NCI-H146 (cell line): Measurements from ENCODE around the gene CCDC146.
A peak's percentile ranks its signal among the peaks of the same experiment; 100 is the strongest.
"Not testable (repeated sequence)": the region's sequence is repeated elsewhere in the genome, so short reads cannot be mapped to it uniquely, and the experiment has no call there.

Source experiments
- DNase-seq: peaks from one replicate; lab custom pipeline; 2025; lab: John Stamatoyannopoulos, UW

The CCDC146 gene

GRCh38 chr7:77247206-77247850 lies 124.9 kb downstream of the CCDC146 start:
- peak; percentile 70 for DNase-seq

- DNase-seq = no peak
Observed at GRCh38 chr7:77248154-77248553, 125.7 kb downstream of the CCDC146 start.

- no peak for DNase-seq
Observed at GRCh38 chr7:77252506-77252905, 130.1 kb downstream of the CCDC146 start.

- DNase-seq = no peak
Observed at GRCh38 chr7:77253151-77253550, 130.7 kb downstream of the CCDC146 start.

- DNase-seq = no peak
Observed at GRCh38 chr7:77254429-77254828, 132.0 kb downstream of the CCDC146 start.

GRCh38 chr7:77254915-77255314 lies 132.5 kb downstream of the CCDC146 start:
- no peak for DNase-seq

- no peak for DNase-seq
Observed at GRCh38 chr7:77258014-77258413, 135.6 kb downstream of the CCDC146 start.

GRCh38 chr7:77258593-77258992 lies 136.2 kb downstream of the CCDC146 start:
- no peak for DNase-seq

- DNase-seq = no peak
Observed at GRCh38 chr7:77262316-77262715, 139.9 kb downstream of the CCDC146 start.

GRCh38 chr7:77265666-77266065 lies 143.3 kb downstream of the CCDC146 start:
- DNase-seq = no peak

GRCh38 chr7:77266291-77266794 lies 143.9 kb downstream of the CCDC146 start:
- DNase-seq = no peak

GRCh38 chr7:77269360-77270093 lies 147.1 kb downstream of the CCDC146 start:
- no peak for DNase-seq

GRCh38 chr7:77270094-77270480 lies 147.7 kb downstream of the CCDC146 start:
- DNase-seq = no peak

- DNase-seq = no peak
Observed at GRCh38 chr7:77271766-77272165, 149.4 kb downstream of the CCDC146 start.

- not testable (repeated sequence) for DNase-seq
Observed at GRCh38 chr7:77275663-77276062, 153.2 kb downstream of the CCDC146 start.

- no peak for DNase-seq
Observed at GRCh38 chr7:77276120-77276519, 153.7 kb downstream of the CCDC146 start.

GRCh38 chr7:77281780-77282478 lies 159.5 kb downstream of the CCDC146 start:
- DNase-seq = no peak

- no peak for DNase-seq
Observed at GRCh38 chr7:77282897-77283296, 160.5 kb downstream of the CCDC146 start.

GRCh38 chr7:77284005-77284404 lies 161.6 kb downstream of the CCDC146 start:
- no peak for DNase-seq

GRCh38 chr7:77284616-77285015 lies 162.2 kb downstream of the CCDC146 start:
- no peak for DNase-seq

- DNase-seq = no peak
Observed at GRCh38 chr7:77288676-77289320, 166.4 kb downstream of the CCDC146 start.

- no peak for DNase-seq
Observed at GRCh38 chr7:77289387-77289786, 167.0 kb downstream of the CCDC146 start.
